Natural killer cell (primary cell): ENCODE measurements around the gene CYP4B1. TPM values are rescaled to one million over a fixed set of nuclear protein-coding genes. Genes with fewer than 3 reads are reported as not detected.

Experiments used
- ATAC-seq, 3 donors: fragments of 150-1000 bp in 2 of 3; fragments of 200-7000 bp in 1 of 3; cut with Tn5 transposase; 1 replicate in 1 of 3; 2 replicates in 2 of 3; pipeline ENCODE4 v1.10.0; 2021; ENCODE audit warnings: mild to moderate bottlenecking in 2 of 3, moderate library complexity in 2 of 3
- DNase-seq, 2 donors: peaks; one replicate each; pipeline versions ENCODE4 v3.0.0 to v3.0.0-alpha.2; 2013 to 2021; ENCODE audit warnings: mixed read lengths in 1 of 2
- H3K27ac ChIP-seq: one replicate; pipeline ENCODE4 v1.5.1; 2013; ENCODE audit warnings: mild to moderate bottlenecking, low read length
- H3K27me3 ChIP-seq: one replicate; pipeline ENCODE4 v1.6.1; 2013; ENCODE audit warnings: low read length; ENCODE audit not compliant: control insufficient read depth, insufficient read depth
- H3K36me3 ChIP-seq: one replicate; pipeline ENCODE4 v1.6.1; 2013; ENCODE audit warnings: low read length; ENCODE audit not compliant: control insufficient read depth, insufficient read depth
- H3K4me1 ChIP-seq: one replicate; pipeline ENCODE4 v1.6.1; 2013; ENCODE audit warnings: low read length; ENCODE audit not compliant: control insufficient read depth, insufficient read depth
- H3K4me3 ChIP-seq: one replicate; pipeline ENCODE4 v1.5.1; 2013; ENCODE audit warnings: low read length
- H3K9me3 ChIP-seq: one replicate; pipeline ENCODE4 v1.6.1; 2013; ENCODE audit warnings: low read length; ENCODE audit not compliant: control insufficient read depth, insufficient read depth
- H3K27ac Mint-ChIP-seq, 2 donors: one replicate each; pipeline ENCODE4 v1.8.0; 2022; ENCODE audit warnings: mild to moderate bottlenecking in 2 of 2, mixed read lengths in 2 of 2, moderate library complexity in 1 of 2
- H3K27me3 Mint-ChIP-seq, 2 donors: one replicate each; pipeline ENCODE4 v1.8.0; 2022; ENCODE audit warnings: low read depth in 2 of 2, mixed read lengths in 2 of 2
- H3K36me3 Mint-ChIP-seq: one replicate; pipeline ENCODE4 v1.8.0; 2022; ENCODE audit warnings: mixed read lengths
- H3K4me1 Mint-ChIP-seq, 2 donors: one replicate each; pipeline ENCODE4 v1.8.0; 2022; ENCODE audit warnings: mixed read lengths in 2 of 2
- H3K4me3 Mint-ChIP-seq: one replicate; pipeline ENCODE4 v1.8.0; 2022; ENCODE audit warnings: mild to moderate bottlenecking, moderate library complexity, mixed read lengths
- H3K9me3 Mint-ChIP-seq, 2 donors: one replicate each; pipeline ENCODE4 v1.8.0; 2022; ENCODE audit warnings: mixed read lengths in 2 of 2
- CTCF ChIP-seq: fragments of 200-600 bp; IDR thresholded peaks from one replicate; pipeline ENCODE4 v1.8.0; 2022; ENCODE audit warnings: antibody characterized with exemption
- whole genome bisulfite sequencing: methylation state at CpG from one replicate; pipeline ENCODE4 v1.1.7; 2013; ENCODE audit warnings: missing lambda C conversion rate; ENCODE audit not compliant: insufficient coverage; 5-methylcytosine and 5-hydroxymethylcytosine counted together
- intact Hi-C: fragments of 100-400 bp; cut with micrococcal nuclease; formaldehyde crosslinking; loops from one replicate; pipeline ENCODE4 v1.14.2; 2022
- total RNA-seq, 4 donors: library from RNA; stranded (reverse); fragments of 120-200 nt in 1 of 4; gene quantifications; one replicate each; pipeline versions ENCODE4 v1.2.3 to v1.2.4, GENCODE V29; 2013 to 2022

Gene CYP4B1
- total RNA-seq, 3 donors from 2014 or later (not counting 1 experiment from before 2014, with no cell fraction given) = not detected

- H3K36me3 Mint-ChIP-seq = no peaks in the 10 kb centered on the region
- Histone ChIP-seq H3K27me3 (no peaks in the 10 kb centered on the region), H3K9me3 (no peaks in the 10 kb centered on the region), H3K27ac (no peak overlapping the region), H3K4me1 (no peaks in the 10 kb centered on the region), H3K4me3 (no peak overlapping the region), H3K36me3 (no peaks in the 10 kb centered on the region)
- peaks cover 4 to 11% of the 10 kb centered on the region in 2 donors for H3K27me3 Mint-ChIP-seq
- peaks cover 0 to 2% of the 10 kb centered on the region in 2 donors for H3K9me3 Mint-ChIP-seq
- no peak for DNase-seq
- TF ChIP-seq CTCF = no peak
- no peak overlapping the region for H3K4me3 Mint-ChIP-seq
- no peaks in the 10 kb centered on the region for H3K4me1 Mint-ChIP-seq
- intact Hi-C loops = no loop called here
- no peak for ATAC-seq
- no peak overlapping the region for H3K27ac Mint-ChIP-seq
- WGBS = 85% methylated on average over 5 of the region's 5 CpGs
Measured at GRCh38 chr1:46810596-46810995, 11.8 kb downstream of the CYP4B1 start.

DNA sequence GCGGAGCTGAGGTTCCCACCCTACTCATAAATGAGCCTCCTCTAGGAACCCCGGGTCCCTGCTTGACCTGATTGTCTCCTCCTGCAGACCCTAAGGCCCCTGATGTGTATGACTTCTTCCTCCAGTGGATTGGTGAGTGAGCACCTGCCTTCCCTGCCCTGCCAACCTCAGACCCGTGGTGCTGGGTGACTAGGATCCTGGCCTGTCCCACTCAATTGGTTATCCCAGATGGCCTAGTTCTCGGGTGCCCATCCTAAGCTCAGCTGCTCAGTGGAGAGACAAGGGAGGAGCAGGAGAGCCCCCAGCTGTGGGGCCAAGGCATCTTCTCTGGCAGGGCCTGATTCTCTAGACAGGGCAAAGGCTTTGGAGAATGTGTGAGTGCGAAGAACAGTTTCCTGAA, 12.2 kb downstream of the CYP4B1 start:
- Mint-ChIP-seq H3K36me3 (no peaks in the 10 kb centered on the region), H3K27ac (no peak overlapping the region), H3K27me3 (peaks cover 4 to 8% of the 10 kb centered on the region in 2 donors), H3K9me3 (peaks cover 0 to 2% of the 10 kb centered on the region in 2 donors), H3K4me3 (no peak overlapping the region), H3K4me1 (no peaks in the 10 kb centered on the region)
- ATAC-seq (no peak), DNase-seq (no peak)
- 90% methylated on average over 5 of the region's 5 CpGs for WGBS
- H3K4me3 ChIP-seq = no peak overlapping the region
- no peaks in the 10 kb centered on the region for H3K9me3 ChIP-seq
- no peak for TF ChIP-seq CTCF
- intact Hi-C loops = no loop called here
- H3K27ac ChIP-seq = no peak overlapping the region
- no peaks in the 10 kb centered on the region for H3K4me1 ChIP-seq
- H3K36me3 ChIP-seq = no peaks in the 10 kb centered on the region
- H3K27me3 ChIP-seq = no peaks in the 10 kb centered on the region

DNA sequence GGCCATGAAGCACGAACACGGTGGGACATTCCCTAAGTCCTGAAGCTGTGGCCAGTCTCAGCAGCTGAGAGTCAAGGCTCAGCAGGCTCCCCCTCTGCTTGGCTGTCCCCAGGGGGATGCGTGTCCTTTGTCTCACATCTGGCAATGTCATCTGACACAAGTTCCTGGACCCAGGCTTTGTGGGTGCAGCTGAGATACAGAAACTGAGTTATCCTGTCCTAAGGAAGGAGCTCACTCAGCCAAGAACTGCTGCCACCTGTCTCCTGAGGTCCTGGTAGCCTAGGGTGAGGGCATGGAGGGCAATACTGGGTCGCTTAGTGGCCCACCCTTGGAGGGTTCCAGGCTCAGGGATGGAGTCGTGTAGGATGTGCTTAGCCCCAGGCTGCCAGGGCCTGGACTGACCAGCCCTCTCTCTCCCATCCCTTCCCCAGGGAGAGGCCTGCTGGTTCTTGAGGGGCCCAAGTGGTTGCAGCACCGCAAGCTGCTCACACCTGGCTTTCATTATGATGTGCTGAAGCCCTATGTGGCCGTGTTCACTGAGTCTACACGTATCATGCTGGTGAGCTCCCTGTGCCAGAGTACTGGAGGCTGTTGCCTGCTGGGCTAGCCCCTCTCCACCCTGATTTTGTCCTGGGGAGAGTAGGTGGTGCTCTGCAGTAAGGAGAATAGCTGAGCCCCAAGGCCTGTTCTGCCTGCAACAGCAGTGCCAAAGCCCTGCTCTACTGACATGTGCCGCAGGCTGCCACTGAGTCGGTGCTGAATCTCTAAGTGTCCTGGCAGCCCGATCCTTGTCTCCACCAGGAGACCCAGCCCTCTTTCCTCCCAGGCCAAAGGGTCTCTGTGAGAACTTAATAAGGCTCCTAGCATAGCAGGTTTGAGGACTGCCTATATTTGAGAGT, 13.5 kb downstream of the CYP4B1 start:
- Mint-ChIP-seq H3K27me3 (peaks cover 2 to 3% of the 10 kb centered on the region in 2 donors), H3K27ac (no peak overlapping the region), H3K9me3 (peaks cover 0 to 2% of the 10 kb centered on the region in 2 donors), H3K36me3 (no peaks in the 10 kb centered on the region), H3K4me3 (no peak overlapping the region), H3K4me1 (no peaks in the 10 kb centered on the region)
- no peaks in the 10 kb centered on the region for H3K4me1 ChIP-seq
- intact Hi-C loops = no loop called here
- H3K27ac ChIP-seq = no peak overlapping the region
- DNase-seq = no peak
- no peaks in the 10 kb centered on the region for H3K9me3 ChIP-seq
- 82% methylated on average over 11 of the region's 11 CpGs for WGBS
- no peak for ATAC-seq
- no peaks in the 10 kb centered on the region for H3K27me3 ChIP-seq
- TF ChIP-seq CTCF = no peak
- H3K36me3 ChIP-seq = no peaks in the 10 kb centered on the region
- H3K4me3 ChIP-seq = no peak overlapping the region
